Tibial nerve (tissue), 4 donors: ENCODE results near the gene INSL6.

Experiments used
- EP300 ChIP-seq, 2 donors: sonication (generic); formaldehyde crosslinking; IDR thresholded peaks; one replicate each; pipeline ENCODE4 v1.6.1; 2017; ENCODE audit warnings: antibody characterized with exemption in 2 of 2, mild to moderate bottlenecking in 1 of 2
- POLR2A ChIP-seq, 2 donors: fragments of 450-650 bp; IDR thresholded peaks; one replicate each; pipeline ENCODE4 v1.6.1; 2017; ENCODE audit warnings: antibody characterized with exemption in 2 of 2, mild to moderate bottlenecking in 2 of 2, moderate library complexity in 2 of 2
- TF ChIP-seq, protein P1 (sequence below), 5 experiments: fragments of 200-600 bp in 3 of 5; fragments of 450-650 bp in 2 of 5; sonication (generic) in 3 of 5; IDR thresholded peaks; one replicate each; pipeline ENCODE4 v1.5.1; 2016 to 2019; ENCODE audit warnings: antibody characterized with exemption in 5 of 5, mild to moderate bottlenecking in 3 of 5, moderate library complexity in 2 of 5

DNA sequence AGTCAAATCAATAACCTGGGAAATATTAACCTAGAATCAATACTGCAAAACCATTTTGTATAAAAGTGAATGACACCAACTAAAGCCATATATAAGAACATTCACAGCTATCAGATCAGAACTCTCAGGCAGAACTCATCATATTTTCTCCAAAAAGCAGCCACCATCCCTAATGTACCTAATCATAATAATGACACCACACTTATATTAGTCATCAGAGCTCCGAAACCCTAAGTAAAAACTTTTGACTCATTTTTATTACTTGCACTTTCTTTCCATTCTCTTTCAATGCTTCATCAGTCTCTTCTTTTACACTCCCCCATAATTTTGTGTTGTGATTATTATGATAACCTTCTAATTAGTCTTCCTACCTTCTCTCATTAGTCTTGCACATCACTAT, 45.3 kb downstream of the INSL6 start:
- TF ChIP-seq, protein P1, sequence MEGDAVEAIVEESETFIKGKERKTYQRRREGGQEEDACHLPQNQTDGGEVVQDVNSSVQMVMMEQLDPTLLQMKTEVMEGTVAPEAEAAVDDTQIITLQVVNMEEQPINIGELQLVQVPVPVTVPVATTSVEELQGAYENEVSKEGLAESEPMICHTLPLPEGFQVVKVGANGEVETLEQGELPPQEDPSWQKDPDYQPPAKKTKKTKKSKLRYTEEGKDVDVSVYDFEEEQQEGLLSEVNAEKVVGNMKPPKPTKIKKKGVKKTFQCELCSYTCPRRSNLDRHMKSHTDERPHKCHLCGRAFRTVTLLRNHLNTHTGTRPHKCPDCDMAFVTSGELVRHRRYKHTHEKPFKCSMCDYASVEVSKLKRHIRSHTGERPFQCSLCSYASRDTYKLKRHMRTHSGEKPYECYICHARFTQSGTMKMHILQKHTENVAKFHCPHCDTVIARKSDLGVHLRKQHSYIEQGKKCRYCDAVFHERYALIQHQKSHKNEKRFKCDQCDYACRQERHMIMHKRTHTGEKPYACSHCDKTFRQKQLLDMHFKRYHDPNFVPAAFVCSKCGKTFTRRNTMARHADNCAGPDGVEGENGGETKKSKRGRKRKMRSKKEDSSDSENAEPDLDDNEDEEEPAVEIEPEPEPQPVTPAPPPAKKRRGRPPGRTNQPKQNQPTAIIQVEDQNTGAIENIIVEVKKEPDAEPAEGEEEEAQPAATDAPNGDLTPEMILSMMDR (IDR thresholded peaks at IDR 0.05): no peak
- TF ChIP-seq POLR2A (IDR thresholded peaks at IDR 0.05) (no peak), EP300 (IDR thresholded peaks at IDR 0.05) (no peak)
